GM12864 (cell line): Measurements from ENCODE around the gene MTREX.

Experiments used
- DNase-seq: peaks from one replicate; pipeline ENCODE4 v3.0.0-alpha.2; 2011; ENCODE audit warnings: low read depth
- H3K4me3 ChIP-seq: 2 replicates; pipeline ENCODE4 v1.5.1; 2011; ENCODE audit warnings: mild to moderate bottlenecking, low read depth, low read length, control low read depth
- CTCF ChIP-seq: IDR thresholded peaks from 2 replicates; pipeline ENCODE4 v1.5.1; 2011; ENCODE audit warnings: low read depth, mild to moderate bottlenecking, moderate library complexity, low read length, control low read depth, inconsistent platforms; ENCODE audit errors: missing control alignments

Gene MTREX

DNA sequence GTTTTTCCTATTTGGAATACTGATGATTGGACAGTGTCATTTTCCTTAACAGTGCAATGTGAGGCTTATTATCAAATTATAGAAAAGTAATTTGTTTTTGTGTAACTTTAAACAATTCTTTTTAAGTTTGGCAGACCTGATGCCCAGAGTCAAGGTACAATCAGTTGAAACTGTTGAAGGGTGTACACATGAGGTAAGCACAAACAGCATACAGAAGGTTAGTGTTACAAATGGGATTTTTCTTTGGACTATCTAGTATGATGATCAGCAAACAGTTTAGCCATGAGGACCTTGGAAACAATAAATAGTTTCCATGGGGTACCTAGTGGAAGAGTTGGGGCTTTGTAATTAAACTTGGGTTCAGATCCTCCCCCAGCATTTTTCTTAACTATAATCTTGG is 16.2 kb downstream of the MTREX start:
- DNase-seq, result no peak
- no peak for TF ChIP-seq CTCF
- no peak overlapping the region for H3K4me3 ChIP-seq

GRCh38 chr5:55324815-55325418 is 17.1 kb downstream of the MTREX start:
- no peak overlapping the region for H3K4me3 ChIP-seq
- peak; percentile 44 for TF ChIP-seq CTCF
- no peak for DNase-seq

GRCh38 chr5:55325621-55326020 is 17.8 kb downstream of the MTREX start:
- TF ChIP-seq CTCF, result no peak
- DNase-seq, result no peak
- H3K4me3 ChIP-seq, result no peak overlapping the region

DNA sequence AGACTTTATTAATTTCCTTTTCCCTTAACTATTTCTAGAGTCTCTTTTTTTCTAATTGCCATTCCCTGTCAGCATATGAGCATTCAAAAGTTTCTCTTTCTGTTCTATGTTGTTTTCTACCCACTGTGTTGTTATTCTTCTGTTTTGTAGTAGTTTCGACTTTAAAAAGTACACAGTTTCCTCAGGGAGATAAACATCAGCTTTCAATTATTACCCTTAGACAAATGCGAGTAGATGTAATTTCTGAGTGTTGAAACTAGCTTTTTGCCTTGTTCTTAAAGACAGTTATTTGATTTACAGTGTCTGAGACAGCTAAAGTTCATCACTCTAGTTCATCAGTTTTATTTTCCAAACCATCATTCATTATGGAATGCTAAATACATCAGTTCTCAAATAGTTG is 19.5 kb downstream of the MTREX start:
- no peak overlapping the region for H3K4me3 ChIP-seq
- no peak for DNase-seq
- no peak for TF ChIP-seq CTCF

- no peak for DNase-seq
- TF ChIP-seq CTCF, result no peak
- H3K4me3 ChIP-seq, result no peak overlapping the region
Measured at GRCh38 chr5:55331321-55331720, 23.5 kb downstream of the MTREX start.

DNA sequence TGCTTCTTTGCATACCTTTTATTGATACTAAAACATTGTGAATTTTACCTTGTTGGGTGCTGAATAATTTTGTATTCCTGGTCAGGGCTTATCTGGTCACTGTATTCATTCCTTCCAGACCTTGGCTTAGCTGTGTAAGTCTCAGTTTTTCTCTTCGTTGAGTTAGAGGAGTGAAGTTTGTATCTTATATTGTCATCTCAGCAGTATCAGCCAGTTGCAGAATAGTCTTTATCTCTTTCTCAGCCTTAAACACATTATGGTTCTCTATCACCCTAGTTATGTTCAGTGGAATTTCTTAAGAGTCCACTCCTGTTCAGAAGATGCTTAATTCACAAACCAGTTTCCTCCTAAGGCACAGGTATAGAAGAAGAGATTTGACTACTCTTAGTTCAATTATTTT is 25.2 kb downstream of the MTREX start:
- no peak for TF ChIP-seq CTCF
- no peak for DNase-seq
- no peak overlapping the region for H3K4me3 ChIP-seq

- no peak for TF ChIP-seq CTCF
- H3K4me3 ChIP-seq, result no peak overlapping the region
- no peak for DNase-seq
Measured at GRCh38 chr5:55333811-55334210, 26.0 kb downstream of the MTREX start.
